GM12878 (cell line): Measurements from ENCODE around the gene IPPK. TPM values are rescaled to one million over a fixed set of nuclear protein-coding genes. Genes with fewer than 3 reads are reported as not detected.

Source experiments
- ATAC-seq: fragments of 200-7000 bp; cut with Tn5 transposase; 3 replicates; pipeline ENCODE4 v1.9.1; 2020; ENCODE audit warnings: mild to moderate bottlenecking, moderate library complexity
- BruUV-seq: library from RNA; stranded (reverse); fragments of 400-500 nt; replicated peaks from 2 replicates; lab custom pipeline; 2021; lab: Mats Ljungman, UMichigan
- CTCF ChIA-PET: fragments of 300-600 bp; sonication (Branson Sonifier 250); formaldehyde crosslinking; extraction: SDS; loops from one replicate; lab custom pipeline; 2021; ENCODE audit warnings: inconsistent platforms; lab: Yijun Ruan, JAX
- POLR2A ChIA-PET: fragments of 350-600 bp; formaldehyde crosslinking; extraction: SDS; loops from one replicate; lab custom pipeline; 2021; ENCODE audit warnings: inconsistent platforms; lab: Charles Lee
- RAD21 ChIA-PET: fragments of 300-600 bp; sonication (Branson Sonifier 250); formaldehyde crosslinking; loops from one replicate; lab custom pipeline; 2023; ENCODE audit warnings: antibody characterized with exemption; ENCODE audit not compliant: unreplicated experiment; lab: Charles Lee
- SMC1A ChIA-PET: fragments of 300-600 bp; sonication (Branson Sonifier 250); formaldehyde crosslinking; loops from one replicate; lab custom pipeline; 2023; ENCODE audit not compliant: unreplicated experiment, uncharacterized antibody; lab: Charles Lee
- DNase-seq: peaks from one replicate; pipeline ENCODE4 v3.0.0-alpha.2; 2011; ENCODE audit warnings: low read depth, low spot score
- FAIRE-seq: peaks from 3 replicates; lab custom pipeline; 2011; peaks lifted over from hg19 to GRCh38; lab: Jason Lieb, UNC
- H2AFZ ChIP-seq: 2 replicates; pipeline ENCODE4 v1.6.0; 2011; ENCODE audit warnings: low read depth, low read length, control low read depth; ENCODE audit not compliant: control insufficient read depth
- H3K27ac ChIP-seq: 2 replicates; pipeline ENCODE4 v1.5.1; 2011; ENCODE audit warnings: control low read depth; ENCODE audit not compliant: control insufficient read depth, insufficient read depth
- H3K27me3 ChIP-seq, 2 experiments: replicated peaks in 1 of 2; 2 replicates each; pipeline versions ENCODE4 v1.6.0 to v1.6.1; 2011; ENCODE audit warnings: low read length in 1 of 2; ENCODE audit not compliant: control insufficient read depth in 2 of 2, insufficient read depth in 2 of 2
- H3K36me3 ChIP-seq, 2 experiments: 2 replicates each; pipeline ENCODE4 v1.5.1; 2011; ENCODE audit warnings: low read length in 1 of 2; ENCODE audit not compliant: control insufficient read depth in 2 of 2, insufficient read depth in 2 of 2
- H3K4me1 ChIP-seq: 2 replicates; pipeline ENCODE4 v1.6.1; 2011; ENCODE audit warnings: mild to moderate bottlenecking, low read length, moderate library complexity, mixed read lengths; ENCODE audit not compliant: control insufficient read depth, insufficient read depth
- H3K4me2 ChIP-seq: 2 replicates; pipeline ENCODE4 v1.6.0; 2011; ENCODE audit warnings: control low read depth; ENCODE audit not compliant: control insufficient read depth, insufficient read depth
- H3K4me3 ChIP-seq: fragments of 200-600 bp; sonication (generic); 2 replicates; pipeline ENCODE4 v1.5.1; 2016
- H3K79me2 ChIP-seq: 2 replicates; pipeline ENCODE4 v1.6.0; 2011; ENCODE audit warnings: low read length; ENCODE audit not compliant: control insufficient read depth, insufficient read depth
- H3K9ac ChIP-seq: 2 replicates; pipeline ENCODE4 v1.8.0; 2011; ENCODE audit warnings: low read length, control low read depth, mixed read lengths; ENCODE audit not compliant: control insufficient read depth, insufficient read depth
- H3K9me3 ChIP-seq: replicated peaks from 3 replicates; pipeline ENCODE4 v1.5.1; 2011; ENCODE audit warnings: mild to moderate bottlenecking, low read length; ENCODE audit not compliant: control insufficient read depth, insufficient read depth
- H4K20me1 ChIP-seq: 2 replicates; pipeline ENCODE4 v1.6.0; 2011; ENCODE audit not compliant: control insufficient read depth, insufficient read depth
- CBX3 ChIP-seq: fragments of 200-600 bp; sonication (generic); IDR thresholded peaks from 2 replicates; pipeline ENCODE4 v1.6.1; 2016; ENCODE audit warnings: low read depth, borderline replicate concordance
- ESRRA ChIP-seq: IDR thresholded peaks from 2 replicates; pipeline ENCODE4 v1.6.1; 2012; ENCODE audit warnings: mild to moderate bottlenecking, low read length, improper control_type of control experiment
- NBN ChIP-seq: fragments of 450-650 bp; IDR thresholded peaks from 2 replicates; pipeline ENCODE4 v1.6.1; 2016
- NFYA ChIP-seq: IDR thresholded peaks from 2 replicates; pipeline ENCODE4 v1.6.1; 2011; ENCODE audit warnings: low read depth, mild to moderate bottlenecking, low read length, improper control_type of control experiment, borderline replicate concordance
- SMARCA5 ChIP-seq: fragments of 450-650 bp; IDR thresholded peaks from 2 replicates; pipeline ENCODE4 v1.6.1; 2017; ENCODE audit warnings: mild to moderate bottlenecking
- ZNF217 ChIP-seq: fragments of 450-650 bp; IDR thresholded peaks from 2 replicates; pipeline ENCODE4 v1.6.1; 2017; ENCODE audit warnings: antibody characterized with exemption, mild to moderate bottlenecking
- ZNF24 ChIP-seq: fragments of 450-650 bp; IDR thresholded peaks from 2 replicates; pipeline ENCODE4 v1.6.1; 2017; ENCODE audit warnings: antibody characterized with exemption, mild to moderate bottlenecking
- WGBS: methylation state at CpG from one replicate; pipeline ENCODE4 v1.1.6; 2016; ENCODE audit warnings: low lambda C conversion rate; ENCODE audit not compliant: insufficient replicate concordance, insufficient coverage; ENCODE audit errors: missing lambda C conversion rate; 5-methylcytosine and 5-hydroxymethylcytosine counted together
- in situ Hi-C: fragments of 300-500 bp; cut with MboI; formaldehyde crosslinking; loops from 9 replicates; pipeline ENCODE4 v1.14.3; 2018; ENCODE audit warnings: mixed read lengths
- intact Hi-C: fragments of 100-400 bp; cut with micrococcal nuclease; formaldehyde crosslinking; loops from one replicate; pipeline ENCODE4 v1.14.2; 2022; ENCODE audit not compliant: unreplicated experiment
- polyA plus RNA-seq, 11 experiments: library from polyadenylated mRNA; depleted of rRNA in 4 of 11; unstranded in 6 of 11; stranded (reverse) in 5 of 11; fragments of >200 nt; fragmentation: Nextera tagmentation in 4 of 11; fragmentation: Illumina TruSeq in 1 of 11; extraction: Ambion mirVana in 4 of 11; extraction: Trizol in 1 of 11; gene quantifications; 1 replicate in 1 of 11; 2 replicates in 10 of 11; pipeline versions ENCODE4 v1.2.1 to v1.2.3, GENCODE V29; 2011 to 2016; ENCODE audit warnings: inconsistent platforms in 2 of 11, missing spikeins in 2 of 11, low read depth in 1 of 11
- total RNA-seq, 4 experiments: library from RNA; depleted of rRNA in 3 of 4; stranded (reverse); fragments of >200 nt in 3 of 4; fragmentation: Illumina TruSeq in 1 of 4; extraction: Trizol in 1 of 4; gene quantifications; 2 replicates each; pipeline versions ENCODE4 v1.2.1 to v1.2.3, GENCODE V29; 2013 to 2021
- TF ChIP-seq, protein P1 (sequence below): fragments of 450-650 bp; IDR thresholded peaks from 2 replicates; pipeline ENCODE4 v1.6.1; 2016; ENCODE audit warnings: mild to moderate bottlenecking, moderate library complexity, borderline replicate concordance
- TF ChIP-seq, protein P2 (sequence below): IDR thresholded peaks from 2 replicates; pipeline ENCODE4 v1.6.1; 2011; ENCODE audit warnings: low read depth, mild to moderate bottlenecking, low read length, moderate library complexity, borderline replicate concordance; ENCODE audit errors: extremely low read depth

IPPK gene
- total and polyA plus RNA-seq, 10 of the 15 experiments (the other 5 are each of a cell fraction or from before 2014, with no cell fraction given) = 2.1 to 22.1 (median 11.4) TPM

DNA sequence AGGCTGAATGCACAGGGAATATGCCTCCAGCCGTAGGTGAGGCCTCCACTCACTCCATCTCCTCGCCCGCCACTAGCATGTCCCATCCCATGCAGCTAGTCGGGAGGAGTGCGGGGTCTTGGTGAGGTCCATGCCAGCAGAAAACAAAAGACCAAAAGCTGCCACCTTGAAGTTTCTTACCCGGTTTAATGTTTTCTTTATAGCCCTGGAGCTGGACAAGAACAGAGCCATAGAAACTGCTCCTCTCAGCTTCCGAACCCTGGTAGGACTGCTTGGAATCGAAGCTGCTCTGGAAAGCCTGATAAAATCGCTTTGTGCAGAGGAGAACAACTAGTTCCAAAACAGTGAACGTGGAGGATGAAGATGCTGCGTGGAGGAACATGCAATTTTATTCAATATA is 57.1 kb downstream of the IPPK start:
- CTCF ChIA-PET = no interaction called here
- SMC1A ChIA-PET = no interaction called here
- Histone ChIP-seq H3K27ac (no peak overlapping the region), H3K9me3 (no peaks in the 10 kb centered on the region), H3K27me3 (no peaks in the 10 kb centered on the region), H3K9ac (no peak overlapping the region), H2AFZ (no peak overlapping the region), H3K4me3 (no peak overlapping the region), H3K4me2 (no peak overlapping the region), H3K36me3 (peaks cover 8 to 20% of the 10 kb centered on the region in 2 experiments), H3K4me1 (no peaks in the 10 kb centered on the region), H4K20me1 (no peaks in the 10 kb centered on the region), H3K79me2 (no peaks in the 10 kb centered on the region)
- RAD21 ChIA-PET = no interaction called here
- no TSS peak for BruUV-seq
- intact Hi-C loops = no loop called here
- no peak for TF ChIP-seq CBX3
- POLR2A ChIA-PET = no interaction called here
- DNase-seq (no peak), ATAC-seq (no peak), FAIRE-seq (no peak)
- 95% methylated on average over 11 of the region's 11 CpGs for WGBS
- in situ Hi-C loops = no loop called here

DNA sequence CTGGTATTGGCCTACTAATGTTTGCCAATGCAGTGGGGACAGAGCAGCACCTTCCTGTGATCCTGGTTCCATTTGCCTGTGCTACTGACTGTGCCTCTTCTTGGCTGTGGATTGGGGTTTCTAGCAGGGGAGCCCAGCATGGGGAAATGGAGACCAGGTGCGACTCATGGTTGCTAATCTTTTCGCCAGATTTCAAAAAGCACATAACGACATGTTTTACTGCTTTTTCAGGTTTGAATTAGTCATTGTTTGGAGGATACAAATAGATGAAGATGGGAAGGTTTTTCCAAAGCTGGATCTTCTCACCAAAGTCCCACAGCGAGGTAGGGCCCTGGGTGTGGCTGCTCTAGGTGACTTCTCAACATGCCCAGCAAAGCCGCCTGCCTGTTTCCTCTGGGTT is 57.6 kb downstream of the IPPK start:
- H3K4me1 ChIP-seq = no peaks in the 10 kb centered on the region
- H3K9ac ChIP-seq = no peak overlapping the region
- no peak overlapping the region for H2AFZ ChIP-seq
- WGBS = over 99% methylated on average over 5 of the region's 5 CpGs
- ATAC-seq (no peak), DNase-seq (no peak), FAIRE-seq (no peak)
- POLR2A ChIA-PET = no interaction called here
- no peaks in the 10 kb centered on the region for H4K20me1 ChIP-seq
- in situ Hi-C loops = no loop called here
- RAD21 ChIA-PET = no interaction called here
- H3K9me3 ChIP-seq = no peaks in the 10 kb centered on the region
- no TSS peak for BruUV-seq
- CTCF ChIA-PET = no interaction called here
- intact Hi-C loops = no loop called here
- no peak overlapping the region for H3K27ac ChIP-seq
- H3K4me2 ChIP-seq = no peak overlapping the region
- SMC1A ChIA-PET = no interaction called here
- H3K79me2 ChIP-seq = no peaks in the 10 kb centered on the region
- H3K4me3 ChIP-seq = no peak overlapping the region
- peaks cover 4 to 18% of the 10 kb centered on the region in 2 experiments for H3K36me3 ChIP-seq
- no peaks in the 10 kb centered on the region for H3K27me3 ChIP-seq
- TF ChIP-seq, protein P1, sequence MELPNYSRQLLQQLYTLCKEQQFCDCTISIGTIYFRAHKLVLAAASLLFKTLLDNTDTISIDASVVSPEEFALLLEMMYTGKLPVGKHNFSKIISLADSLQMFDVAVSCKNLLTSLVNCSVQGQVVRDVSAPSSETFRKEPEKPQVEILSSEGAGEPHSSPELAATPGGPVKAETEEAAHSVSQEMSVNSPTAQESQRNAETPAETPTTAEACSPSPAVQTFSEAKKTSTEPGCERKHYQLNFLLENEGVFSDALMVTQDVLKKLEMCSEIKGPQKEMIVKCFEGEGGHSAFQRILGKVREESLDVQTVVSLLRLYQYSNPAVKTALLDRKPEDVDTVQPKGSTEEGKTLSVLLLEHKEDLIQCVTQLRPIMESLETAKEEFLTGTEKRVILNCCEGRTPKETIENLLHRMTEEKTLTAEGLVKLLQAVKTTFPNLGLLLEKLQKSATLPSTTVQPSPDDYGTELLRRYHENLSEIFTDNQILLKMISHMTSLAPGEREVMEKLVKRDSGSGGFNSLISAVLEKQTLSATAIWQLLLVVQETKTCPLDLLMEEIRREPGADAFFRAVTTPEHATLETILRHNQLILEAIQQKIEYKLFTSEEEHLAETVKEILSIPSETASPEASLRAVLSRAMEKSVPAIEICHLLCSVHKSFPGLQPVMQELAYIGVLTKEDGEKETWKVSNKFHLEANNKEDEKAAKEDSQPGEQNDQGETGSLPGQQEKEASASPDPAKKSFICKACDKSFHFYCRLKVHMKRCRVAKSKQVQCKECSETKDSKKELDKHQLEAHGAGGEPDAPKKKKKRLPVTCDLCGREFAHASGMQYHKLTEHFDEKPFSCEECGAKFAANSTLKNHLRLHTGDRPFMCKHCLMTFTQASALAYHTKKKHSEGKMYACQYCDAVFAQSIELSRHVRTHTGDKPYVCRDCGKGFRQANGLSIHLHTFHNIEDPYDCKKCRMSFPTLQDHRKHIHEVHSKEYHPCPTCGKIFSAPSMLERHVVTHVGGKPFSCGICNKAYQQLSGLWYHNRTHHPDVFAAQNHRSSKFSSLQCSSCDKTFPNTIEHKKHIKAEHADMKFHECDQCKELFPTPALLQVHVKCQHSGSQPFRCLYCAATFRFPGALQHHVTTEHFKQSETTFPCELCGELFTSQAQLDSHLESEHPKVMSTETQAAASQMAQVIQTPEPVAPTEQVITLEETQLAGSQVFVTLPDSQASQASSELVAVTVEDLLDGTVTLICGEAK = no peak
- TF ChIP-seq ZNF24 = no peak
- TF ChIP-seq, protein P2, sequence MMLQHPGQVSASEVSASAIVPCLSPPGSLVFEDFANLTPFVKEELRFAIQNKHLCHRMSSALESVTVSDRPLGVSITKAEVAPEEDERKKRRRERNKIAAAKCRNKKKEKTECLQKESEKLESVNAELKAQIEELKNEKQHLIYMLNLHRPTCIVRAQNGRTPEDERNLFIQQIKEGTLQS = no peak
- TF ChIP-seq SMARCA5 = no peak
- TF ChIP-seq NFYA = no peak
- TF ChIP-seq ZNF217 = no peak
- no peak for TF ChIP-seq NBN
- TF ChIP-seq ESRRA = no peak
